Lower leg skin (tissue), 3 donors: ENCODE data around the gene CFAP58.

ENCODE experiments used
- CTCF ChIP-seq, 3 donors: fragments of 450-650 bp; IDR thresholded peaks; one replicate each; pipeline ENCODE4 v1.5.1; 2016; ENCODE audit warnings: antibody characterized with exemption in 3 of 3, mild to moderate bottlenecking in 3 of 3, moderate library complexity in 2 of 3
- POLR2A ChIP-seq, 2 donors: fragments of 450-650 bp; IDR thresholded peaks; one replicate each; pipeline ENCODE4 v1.6.1; 2016 to 2017; ENCODE audit warnings: antibody characterized with exemption in 2 of 2, mild to moderate bottlenecking in 1 of 2, moderate library complexity in 1 of 2

- TF ChIP-seq CTCF (IDR thresholded peaks at IDR 0.05): no peak
- no peak for TF ChIP-seq POLR2A (IDR thresholded peaks at IDR 0.05)
Measured at GRCh38 chr10:104327745-104328645, 25.6 kb upstream of the CFAP58 start.
